GM19023 (cell line): Measurements from ENCODE around the gene CECR2.

Experiments
- ATAC-seq: cut with Tn5 transposase; IDR thresholded peaks from one replicate; pipeline ENCODE4 v1.9.1; 2021; ENCODE audit warnings: mild to moderate bottlenecking, moderate library complexity; ENCODE audit not compliant: unreplicated experiment

The CECR2 gene

DNA sequence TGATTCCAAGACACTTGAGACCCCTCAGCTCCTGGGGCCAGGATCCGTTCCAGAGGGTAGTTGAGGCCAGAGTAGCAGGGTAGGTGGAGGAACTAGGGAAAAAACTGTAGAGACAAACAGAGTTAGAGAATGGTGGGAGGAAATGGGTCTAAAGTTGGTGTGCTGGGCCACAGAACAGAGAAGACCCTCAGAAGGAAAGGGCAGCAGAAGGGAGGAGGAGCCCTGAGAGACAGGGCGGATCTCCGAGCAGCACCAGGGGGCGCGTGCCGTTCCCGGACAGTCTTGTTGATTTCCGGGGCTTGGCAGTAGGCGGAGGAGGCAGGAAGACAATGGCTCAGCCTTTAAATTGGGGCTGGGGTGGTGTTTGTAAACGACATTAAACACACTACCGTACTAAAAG is 2.4 kb upstream of the CECR2 start:
- ATAC-seq, result no peak

DNA sequence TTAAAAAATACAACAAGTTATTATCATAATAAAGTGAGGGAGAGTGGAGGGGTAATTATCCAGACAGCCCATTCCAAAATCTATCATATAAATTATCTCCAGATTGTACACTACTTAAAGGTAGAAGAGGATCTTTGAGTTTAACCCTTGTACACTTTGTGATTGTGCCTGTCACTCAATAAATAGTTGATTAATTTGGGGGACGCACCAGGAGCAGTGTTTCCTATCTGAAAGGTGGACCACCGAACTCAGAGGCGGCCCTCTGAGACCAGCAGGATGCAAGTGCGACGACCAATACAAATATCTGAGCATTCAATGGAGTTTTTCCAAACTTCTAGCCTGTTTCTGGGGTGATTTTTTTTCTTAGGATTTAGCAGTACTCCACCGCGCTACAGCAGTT is 1.1 kb upstream of the CECR2 start:
- ATAC-seq, result no peak

DNA sequence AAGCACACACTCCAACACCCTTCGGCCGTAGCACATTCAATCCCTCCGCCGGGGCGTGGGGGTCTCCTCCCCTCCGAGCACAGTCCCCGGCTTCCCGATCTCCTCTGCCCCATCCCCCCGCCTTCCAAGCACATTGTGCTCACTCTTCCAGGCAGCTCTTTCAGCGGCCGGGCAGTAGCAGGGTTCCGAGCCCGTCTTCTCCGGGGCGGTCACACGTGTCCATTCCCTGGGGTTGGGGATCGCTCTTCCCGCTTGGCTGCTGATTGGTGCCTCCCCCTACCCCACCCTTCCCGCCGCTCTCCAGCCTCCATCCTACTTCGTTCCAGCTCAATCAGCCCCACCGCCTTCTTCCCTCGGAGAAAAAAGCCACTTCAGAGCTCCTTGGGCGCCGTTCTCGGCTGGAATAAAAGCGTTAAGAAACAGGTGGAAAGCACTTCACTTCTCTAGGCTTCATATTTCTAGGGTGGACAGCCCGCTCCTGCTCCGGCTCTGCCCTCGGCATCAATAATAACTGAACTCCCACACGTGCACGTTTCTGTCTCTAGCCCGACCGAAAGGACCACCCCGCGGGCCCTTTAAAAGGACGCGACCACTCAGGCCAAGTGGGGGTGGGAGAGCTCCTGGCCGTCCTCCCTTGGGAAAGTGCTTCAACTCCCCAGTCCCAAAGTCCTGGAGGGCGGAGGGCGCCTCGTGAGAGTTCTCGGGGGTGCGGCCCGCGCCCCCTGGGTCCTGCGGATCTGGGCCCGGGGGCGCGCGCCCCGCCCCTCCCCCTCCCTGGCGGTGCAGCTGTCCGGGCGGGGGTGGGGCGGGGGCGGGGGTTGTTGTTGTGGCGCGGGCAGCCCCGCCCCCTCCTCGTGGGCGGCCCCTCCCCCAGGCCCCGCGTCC is 464 bp upstream of the CECR2 start:
- no peak for ATAC-seq

DNA sequence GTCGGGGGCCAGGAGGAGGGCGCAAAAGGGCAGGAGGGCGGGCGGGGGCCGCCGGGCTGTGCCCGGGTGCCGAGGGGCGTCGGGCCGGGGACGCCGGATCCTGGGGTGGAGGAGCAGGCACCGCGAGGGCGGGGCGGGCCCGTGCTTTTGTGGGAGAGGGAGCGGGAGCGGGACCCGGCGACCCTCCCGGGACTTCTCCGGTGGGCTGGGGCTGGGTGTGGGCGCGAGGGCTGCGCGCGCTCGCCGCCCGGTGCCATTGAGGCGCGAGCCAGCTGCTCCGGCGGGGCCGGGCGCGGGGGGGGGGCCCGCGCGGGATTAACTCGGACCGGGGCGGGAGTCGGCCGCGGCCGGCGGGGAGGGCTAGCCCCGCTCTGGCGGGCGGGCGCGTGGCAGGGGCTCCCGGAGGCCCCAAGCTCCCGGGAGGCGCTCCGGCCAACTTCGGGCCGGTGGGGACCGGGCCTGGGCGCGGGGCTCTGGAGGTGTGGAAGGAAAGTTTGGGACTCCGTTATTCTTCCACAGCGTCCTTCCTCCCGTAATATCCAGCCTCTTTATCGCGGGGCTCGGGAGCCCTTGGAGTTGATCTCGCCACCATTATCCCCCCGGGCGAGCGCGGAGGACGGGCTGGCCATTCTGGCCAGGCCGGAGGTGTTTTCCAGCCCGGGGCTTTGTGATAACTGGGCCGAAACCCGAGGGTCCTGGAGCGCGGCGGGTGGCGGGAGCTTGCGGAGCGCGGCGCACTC is 936 bp downstream of the CECR2 start:
- no peak for ATAC-seq

DNA sequence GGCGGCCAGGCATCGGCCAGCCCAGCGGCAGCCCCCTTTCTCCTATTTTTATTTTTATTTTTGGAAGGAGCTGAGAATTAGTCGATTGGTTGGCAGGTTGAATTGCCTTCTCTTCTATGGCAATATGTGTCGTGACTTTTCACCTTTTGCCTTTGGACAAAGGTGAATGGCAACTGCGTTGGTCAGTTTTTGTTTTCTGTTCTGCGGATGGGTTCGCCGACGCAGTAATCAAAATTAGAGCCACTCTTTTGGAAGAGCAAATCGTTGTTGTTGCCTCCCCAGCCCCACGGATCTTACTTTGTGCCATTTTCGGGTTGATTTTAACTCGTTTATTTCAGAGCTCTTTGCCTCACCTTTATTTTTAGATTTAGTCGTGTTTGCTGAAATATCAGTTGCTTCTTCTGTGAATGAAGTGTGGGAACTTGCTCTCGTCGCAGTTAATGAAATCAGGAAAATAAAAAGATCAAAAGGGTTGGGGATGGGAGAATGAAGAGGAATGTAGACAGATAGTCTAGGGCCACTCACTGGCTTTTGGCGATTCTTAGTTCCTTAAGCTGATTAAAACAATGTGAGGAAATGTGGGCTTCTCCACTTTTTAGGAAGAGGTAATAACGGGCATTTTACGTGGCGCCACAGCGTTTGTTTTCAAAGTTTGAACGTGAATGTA is 1.6 kb downstream of the CECR2 start:
- ATAC-seq, result no peak

DNA sequence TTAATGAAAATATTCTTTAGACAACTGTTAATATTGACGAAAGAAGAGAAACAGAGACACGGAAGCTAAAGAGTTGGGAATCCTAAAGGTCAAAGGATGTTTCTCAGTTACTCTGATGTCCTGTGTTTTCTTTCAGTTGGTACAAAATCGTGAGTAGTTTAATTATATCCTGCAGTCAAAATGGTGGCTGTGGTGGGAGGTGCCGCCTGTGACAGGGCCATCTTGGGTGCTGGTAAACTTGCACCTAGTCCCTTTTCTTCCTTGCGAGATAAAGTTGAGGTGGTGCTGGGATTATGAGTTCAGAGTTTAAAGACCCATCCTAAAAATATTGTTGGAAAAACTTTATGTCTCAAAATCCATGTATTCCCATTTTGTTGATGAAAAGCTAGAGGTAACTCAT is 2.2 kb downstream of the CECR2 start:
- no peak for ATAC-seq

DNA sequence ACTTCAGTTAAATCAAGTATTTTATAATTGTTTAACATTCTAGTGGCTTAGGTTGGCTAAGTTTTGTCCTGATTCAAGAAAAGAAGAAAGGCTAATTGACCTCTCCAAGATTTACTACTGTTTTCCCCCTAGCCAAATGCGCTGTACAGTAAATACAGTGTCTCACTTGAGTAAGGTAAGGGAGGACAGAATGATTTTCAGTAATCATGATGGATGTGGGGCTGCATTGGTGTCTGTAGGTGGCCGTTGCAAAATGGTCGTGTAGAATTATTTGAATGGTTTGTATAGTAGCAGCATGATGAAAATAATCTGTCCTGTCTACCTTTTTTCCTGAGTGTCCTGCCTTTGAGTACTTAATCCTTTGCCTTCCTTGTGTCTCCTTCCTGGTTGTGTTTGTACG is 4.6 kb downstream of the CECR2 start:
- ATAC-seq, result no peak

DNA sequence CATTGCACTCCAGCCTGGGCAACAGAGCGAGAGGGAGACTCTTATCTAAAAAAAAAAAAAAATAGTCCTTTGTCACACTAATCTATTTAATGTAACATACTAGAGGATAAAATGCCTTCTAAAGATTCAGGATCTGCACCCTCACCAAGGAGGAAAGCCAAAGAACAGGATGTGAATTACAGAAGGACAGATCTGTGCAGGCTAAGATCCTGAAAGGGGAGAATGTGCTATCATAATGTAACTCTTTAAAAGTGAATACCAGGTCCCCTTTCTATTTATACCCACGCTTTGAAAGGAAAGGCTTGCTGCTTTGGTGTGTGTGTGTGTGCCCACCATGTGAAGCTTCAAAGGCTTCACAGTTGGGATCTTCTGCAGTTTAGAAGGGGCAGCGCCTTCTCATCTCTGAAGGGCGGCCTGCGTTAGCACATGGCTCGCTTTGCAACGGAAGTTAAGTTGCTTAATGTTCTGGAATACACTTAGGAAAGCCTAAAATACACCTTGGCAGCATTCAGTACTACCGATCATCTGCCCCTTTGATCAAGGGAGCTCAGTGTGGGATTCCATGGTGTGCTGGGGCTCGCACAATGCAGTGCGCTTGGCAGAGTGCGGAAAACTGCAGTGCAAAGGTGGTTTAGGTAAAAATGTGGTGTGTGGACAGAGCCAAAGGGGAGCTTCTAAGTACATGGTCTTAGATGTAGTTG is 6.8 kb downstream of the CECR2 start:
- ATAC-seq, result no peak

DNA sequence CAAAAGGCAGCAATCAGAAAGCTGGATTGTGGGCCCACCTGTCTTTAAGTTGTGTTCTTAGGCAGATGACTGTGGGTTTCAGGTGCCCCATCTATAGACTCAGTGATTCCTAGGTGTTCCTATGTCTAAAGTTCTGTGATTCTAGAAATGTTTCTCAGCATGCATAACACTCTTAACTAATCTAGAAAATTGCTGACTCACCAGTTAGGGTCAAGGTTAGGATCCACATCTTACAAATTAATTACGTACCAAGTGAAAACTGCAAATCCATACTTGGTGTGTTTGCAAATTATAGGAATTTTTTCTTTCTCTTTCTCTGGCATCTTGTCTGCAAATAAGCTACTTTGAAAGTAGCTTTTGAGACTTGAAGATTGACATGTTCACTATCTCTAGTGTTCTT is 7.7 kb downstream of the CECR2 start:
- no peak for ATAC-seq

DNA sequence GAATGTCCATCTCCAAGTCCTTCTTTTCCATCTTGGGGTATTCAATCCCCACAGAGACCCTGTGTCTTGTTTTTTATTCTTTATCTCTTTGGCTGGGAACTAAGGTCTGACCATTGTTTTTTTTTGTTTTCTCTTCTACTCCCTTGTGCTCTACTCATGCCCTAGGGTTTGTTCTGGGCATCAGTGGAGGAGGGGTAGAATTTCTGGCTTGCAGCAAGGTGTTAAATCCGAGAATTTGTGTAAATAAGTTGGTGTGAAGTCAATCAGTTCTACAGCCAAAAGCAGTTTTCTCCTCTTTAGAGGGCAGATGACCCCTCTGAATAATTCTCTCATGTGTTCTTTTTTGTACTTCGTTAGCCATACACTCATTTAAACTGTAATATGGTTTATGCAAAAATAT is 10.7 kb downstream of the CECR2 start:
- ATAC-seq, result no peak

DNA sequence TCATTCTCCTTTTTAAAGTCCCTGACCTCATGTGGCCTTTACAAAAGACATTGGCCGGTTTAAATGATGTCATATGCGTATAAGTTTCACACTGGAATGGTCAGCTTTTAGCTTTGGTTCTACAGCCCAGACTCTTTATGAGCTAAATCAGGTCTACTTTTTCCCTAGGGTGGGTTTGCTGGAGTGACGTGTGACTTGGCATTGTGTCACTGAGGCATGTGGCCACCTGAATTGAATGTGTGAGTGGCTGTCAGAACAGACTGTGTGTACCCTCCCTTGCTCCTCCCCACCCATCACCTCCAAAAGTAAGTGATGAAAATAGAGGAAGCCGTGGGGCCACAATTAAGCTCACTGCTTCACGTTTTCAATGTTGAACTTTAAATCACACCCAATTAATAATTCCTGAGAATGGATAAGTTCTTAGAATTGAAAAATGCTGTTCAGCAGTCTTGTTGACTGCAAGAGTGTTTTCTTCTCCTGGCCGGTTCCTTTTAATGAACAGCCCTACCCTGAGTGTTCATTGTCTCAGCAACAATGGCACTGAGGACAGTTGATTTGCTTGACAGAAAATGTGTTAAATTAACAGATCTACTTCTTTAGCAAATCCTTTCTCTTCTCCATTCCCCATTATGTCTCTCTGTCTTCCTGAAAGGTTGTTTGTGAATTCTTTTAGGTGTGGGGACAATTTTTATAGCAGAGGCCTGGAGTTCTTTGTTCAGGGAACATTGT is 11.3 kb downstream of the CECR2 start:
- ATAC-seq, result no peak

DNA sequence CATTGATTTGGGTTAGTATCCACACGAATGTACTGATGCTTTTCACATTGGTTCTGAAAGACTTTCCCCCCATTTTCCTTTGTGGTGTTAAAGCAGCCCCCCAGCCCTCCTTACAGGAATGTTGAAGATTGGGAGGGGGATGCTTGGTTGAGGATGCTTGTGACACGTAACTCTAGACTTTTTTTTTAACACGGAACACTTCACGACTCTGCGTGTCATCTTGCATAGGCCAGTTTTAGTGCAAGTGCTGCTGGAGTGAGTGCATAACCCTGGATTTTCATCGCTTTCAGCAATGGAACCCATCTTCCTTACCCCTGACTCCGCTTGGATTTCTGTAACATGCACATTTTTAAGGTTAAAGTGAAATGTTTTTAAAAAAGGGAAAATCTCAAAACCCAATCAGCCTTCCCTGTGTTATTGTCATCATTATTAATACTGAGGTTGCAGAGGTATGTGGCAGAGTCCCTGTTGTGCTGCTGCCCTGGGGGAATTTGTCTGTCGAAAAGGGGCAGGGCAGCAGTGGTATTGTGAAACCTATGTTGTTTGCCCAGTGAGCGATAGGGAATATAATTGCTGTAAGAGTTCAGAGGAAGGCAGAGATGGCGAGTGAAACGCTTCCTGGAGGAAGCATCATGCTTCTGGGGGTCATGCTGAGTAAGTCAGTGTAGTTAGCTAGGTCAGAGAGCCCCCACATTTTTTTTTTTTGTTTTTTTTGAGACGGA is 12.1 kb downstream of the CECR2 start:
- ATAC-seq, result no peak

DNA sequence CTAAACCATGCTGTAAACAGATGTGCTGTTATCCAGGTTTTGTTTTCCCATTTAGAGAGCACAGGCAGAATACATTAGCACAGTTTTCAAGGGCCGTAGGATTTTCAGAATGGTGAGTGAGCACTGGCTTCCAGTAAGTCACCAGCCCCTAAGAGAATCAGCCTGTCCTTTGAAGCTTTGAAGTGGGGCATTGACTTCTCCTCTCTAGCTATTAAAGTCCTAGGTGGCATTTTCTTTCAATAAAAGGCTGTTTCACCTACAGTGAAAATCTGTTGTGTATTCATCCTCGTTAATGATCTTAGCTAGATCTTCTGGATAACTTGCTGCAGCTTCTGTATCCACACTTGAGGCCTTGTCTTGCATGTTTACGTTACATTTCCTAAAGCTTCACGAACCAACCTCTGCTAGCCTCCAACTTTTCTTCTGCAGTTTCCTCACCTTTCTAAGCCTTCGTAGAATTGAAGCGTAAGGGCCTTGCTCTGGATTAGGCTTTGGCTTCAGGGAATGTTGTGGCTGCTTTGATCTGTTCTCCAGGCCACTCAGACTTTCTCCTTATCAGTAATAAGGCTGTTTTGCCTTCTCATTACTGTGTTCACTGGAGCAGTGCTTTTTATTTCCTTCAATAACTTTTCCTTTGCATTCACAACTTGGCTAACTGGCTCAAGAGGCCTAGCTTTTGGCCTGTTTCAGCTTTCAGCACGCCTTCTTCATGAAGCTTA is 15.5 kb downstream of the CECR2 start:
- ATAC-seq, result no peak

DNA sequence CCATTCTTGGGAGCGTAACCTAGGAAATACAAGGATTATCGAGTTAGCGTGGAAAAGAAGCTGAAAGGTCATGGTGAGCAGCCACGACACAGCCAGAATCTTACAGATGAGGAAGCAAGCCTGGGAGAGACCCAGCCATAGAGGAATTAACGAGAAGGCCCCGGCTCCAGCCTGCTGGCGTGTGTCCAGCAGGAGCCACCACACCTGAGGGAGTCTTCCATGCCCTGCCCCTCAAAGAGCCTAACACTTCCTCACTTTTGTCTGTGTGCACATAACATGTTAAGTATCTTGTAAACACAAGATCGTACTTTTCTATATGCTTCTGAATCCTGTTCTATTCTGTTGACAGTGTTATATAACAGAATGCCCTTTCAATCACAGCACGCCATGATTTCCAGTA is 18.1 kb downstream of the CECR2 start:
- no peak for ATAC-seq

DNA sequence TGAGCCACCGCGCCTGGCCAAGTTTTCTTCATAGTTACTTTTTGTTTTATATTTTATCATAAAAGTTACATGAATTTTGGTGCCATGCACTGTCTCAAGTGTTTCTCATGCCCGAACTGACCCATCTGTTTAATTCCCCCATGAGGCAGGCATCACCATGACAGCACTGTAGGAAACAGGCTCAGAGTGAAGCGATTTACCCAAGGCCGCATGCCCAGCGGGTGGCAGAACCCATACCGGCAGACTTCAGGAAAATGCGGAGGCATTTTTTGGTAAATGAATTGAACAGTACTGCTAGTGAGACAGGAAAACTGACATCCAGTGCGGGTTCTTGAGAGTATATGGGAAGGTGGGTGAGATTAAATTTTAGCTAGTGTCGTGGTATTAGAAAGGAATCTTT is 19.0 kb downstream of the CECR2 start:
- no peak for ATAC-seq

DNA sequence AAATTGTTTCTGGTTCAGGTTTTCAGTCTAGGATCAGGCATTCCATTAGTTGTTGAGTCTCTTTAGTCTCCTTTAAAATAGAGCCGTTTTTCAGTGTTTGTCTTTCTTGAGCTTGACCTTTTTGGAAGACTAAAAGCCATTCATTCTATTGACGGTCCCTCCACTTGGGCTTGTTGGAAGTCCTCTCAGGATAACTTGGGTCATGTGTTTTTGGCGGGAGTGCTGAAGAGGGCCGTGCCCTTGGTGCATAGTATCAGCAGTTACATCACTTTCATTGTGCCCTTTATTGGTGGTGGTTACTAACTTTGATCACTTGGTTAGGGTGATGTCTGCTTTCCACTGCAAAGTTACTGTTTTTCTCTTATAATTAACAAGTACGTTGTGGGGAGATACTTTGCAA is 20.8 kb downstream of the CECR2 start:
- ATAC-seq, result no peak

DNA sequence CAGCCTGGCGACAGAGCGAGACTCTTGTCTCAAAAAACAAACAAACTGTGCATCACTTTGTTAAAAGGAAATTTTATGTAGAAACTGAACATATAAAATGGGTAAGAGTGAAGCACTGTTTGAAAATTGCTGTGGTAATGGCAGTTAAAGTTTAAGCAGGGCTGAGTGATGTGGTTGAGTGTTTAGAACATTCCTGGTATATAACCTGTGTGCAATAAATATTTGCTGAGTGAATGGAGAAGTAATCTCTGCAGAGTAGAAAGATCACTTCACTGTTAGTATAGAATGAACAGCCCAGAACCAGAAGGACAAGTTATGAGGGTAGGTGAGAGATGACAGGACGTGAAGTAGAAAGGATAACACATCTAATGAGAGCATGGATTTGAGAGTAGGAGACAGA is 27.3 kb downstream of the CECR2 start:
- no peak for ATAC-seq

DNA sequence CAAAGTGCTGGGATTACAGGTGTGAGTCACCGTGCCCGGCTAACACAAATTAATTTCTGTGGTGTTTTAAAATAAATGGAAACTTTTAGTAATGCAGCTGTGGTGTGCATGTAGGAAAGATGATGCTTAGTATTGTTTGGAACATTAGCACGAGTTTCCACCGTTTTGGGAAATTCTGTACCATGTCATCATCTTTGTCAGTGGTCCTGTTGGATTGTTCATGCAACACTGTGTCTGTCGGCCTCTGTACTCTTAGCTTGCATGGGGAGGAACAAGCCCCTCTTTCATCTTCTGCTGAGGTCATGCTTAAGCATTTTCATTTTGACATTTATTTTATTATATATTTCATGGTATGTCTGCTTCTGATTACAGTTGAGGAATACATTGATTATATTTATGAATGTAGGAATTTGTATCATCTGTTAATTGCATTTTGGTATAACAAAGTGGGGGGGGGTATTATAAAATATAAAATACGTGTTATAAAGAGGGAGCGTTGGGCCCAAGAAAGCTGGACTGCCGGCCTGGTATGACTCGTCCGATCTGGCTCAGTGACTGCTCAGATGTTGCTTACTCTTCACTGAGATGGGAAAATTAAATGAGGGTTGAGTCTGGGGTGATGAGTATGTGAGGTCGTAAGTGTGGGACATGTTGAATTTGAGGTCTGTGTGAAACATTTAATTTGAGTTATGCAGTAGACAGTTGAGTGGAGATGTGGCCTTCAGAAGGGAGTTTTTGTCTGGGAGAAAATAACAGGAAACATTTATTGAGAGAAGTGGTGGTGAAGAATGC is 28.7 kb downstream of the CECR2 start:
- ATAC-seq, result no peak

DNA sequence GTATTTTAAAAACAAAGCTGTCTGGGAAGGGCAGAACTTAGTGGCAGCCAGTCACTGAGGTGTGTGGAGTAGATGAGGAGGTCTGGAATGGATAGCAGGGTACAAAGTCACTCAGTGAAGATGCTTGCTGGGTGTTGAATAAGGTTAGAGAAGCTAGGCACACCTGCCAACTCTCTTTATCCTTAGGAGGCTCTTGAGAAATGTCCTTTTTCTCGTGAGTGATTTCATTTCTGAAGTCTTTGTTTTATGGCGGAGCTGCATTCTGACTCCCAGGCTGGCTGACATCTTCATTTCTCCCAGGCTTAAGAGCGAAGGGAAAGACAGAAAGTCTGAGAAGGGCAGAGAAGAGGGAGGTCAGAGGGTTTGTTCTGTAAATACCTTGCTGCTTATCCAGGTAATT is 31.0 kb downstream of the CECR2 start:
- no peak for ATAC-seq
